ENCODE measurements around the gene RPL27. TPM values are rescaled to one million over a fixed set of nuclear protein-coding genes. Genes with fewer than 3 reads are reported as not detected.

RPL27 gene
- total RNA-seq, 1 experiment from 2014 or later = 547 TPM

DNA sequence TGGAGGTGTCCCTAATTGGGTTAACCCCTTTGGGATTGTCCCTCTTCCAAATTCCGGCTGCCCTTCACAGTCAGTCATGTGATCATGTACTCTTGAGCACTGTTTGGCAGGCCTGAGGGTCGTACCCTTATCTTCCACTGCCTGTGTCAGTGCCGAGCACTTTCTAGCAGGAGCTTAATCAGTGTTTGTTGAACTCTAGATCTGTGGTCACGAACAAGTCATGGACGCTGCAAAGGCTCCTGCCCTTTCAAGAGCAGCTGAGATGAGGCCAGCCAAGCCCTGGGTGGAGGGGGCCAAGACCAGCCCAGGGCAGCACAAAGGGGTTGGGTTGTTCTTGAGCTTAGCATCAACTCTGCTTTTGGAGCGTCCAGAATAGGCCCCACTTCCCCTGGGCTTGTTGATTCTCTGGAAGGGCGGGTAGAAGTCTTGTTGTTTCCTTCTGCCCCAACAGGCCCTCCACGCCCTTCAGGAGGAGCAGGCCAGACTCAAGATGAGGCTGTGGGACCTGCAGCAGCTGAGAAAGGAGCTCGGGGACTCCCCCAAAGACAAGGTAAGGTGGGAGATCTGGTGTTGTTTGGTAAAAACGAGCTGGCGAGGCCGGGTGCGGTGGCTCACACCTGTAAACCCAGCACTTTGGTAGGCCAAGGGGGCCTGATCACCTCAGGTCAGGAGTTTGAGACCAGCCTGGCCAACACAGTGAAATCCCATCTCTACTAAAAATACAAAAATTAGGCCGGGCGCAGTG is 13.7 kb downstream of the RPL27 start:
- intact Hi-C loops (cut with micrococcal nuclease; ENCODE audit: unreplicated experiment) = no loop called here
- no peaks in the 10 kb centered on the region for H3K4me1 ChIP-seq (ENCODE audit: insufficient read depth, low read length, poor library complexity, severe bottlenecking)
- CTCF ChIA-PET = no interaction called here
- no peaks in the 10 kb centered on the region for H3K9me3 ChIP-seq (ENCODE audit: low read depth, low read length, poor library complexity, severe bottlenecking)
- TF ChIP-seq, protein P1, sequence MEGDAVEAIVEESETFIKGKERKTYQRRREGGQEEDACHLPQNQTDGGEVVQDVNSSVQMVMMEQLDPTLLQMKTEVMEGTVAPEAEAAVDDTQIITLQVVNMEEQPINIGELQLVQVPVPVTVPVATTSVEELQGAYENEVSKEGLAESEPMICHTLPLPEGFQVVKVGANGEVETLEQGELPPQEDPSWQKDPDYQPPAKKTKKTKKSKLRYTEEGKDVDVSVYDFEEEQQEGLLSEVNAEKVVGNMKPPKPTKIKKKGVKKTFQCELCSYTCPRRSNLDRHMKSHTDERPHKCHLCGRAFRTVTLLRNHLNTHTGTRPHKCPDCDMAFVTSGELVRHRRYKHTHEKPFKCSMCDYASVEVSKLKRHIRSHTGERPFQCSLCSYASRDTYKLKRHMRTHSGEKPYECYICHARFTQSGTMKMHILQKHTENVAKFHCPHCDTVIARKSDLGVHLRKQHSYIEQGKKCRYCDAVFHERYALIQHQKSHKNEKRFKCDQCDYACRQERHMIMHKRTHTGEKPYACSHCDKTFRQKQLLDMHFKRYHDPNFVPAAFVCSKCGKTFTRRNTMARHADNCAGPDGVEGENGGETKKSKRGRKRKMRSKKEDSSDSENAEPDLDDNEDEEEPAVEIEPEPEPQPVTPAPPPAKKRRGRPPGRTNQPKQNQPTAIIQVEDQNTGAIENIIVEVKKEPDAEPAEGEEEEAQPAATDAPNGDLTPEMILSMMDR (conservative IDR thresholded peaks at IDR 0.05; ENCODE audit: low read depth, low read length) = no peak
- no peak for TF ChIP-seq EZH2 (IDR thresholded peaks at IDR 0.05; ENCODE audit: borderline replicate concordance, low read depth, low read length, poor library complexity, severe bottlenecking)
- H3K36me3 ChIP-seq (ENCODE audit: insufficient read depth, low read length, poor library complexity, severe bottlenecking) = no peaks in the 10 kb centered on the region
- POLR2A ChIA-PET (ENCODE audit: low non-redundant PET) = no interaction called here
- no TSS peak for BruUV-seq (replicated peaks)
- no peak for DNase-seq (ENCODE audit: low spot score)
- H3K4me3 ChIP-seq (ENCODE audit: low read depth, low read length, poor library complexity, severe bottlenecking) = no peak overlapping the region
- no peaks in the 10 kb centered on the region for H3K27me3 ChIP-seq (replicated peaks; ENCODE audit: insufficient read depth, low read depth, low read length, poor library complexity)
- no peak overlapping the region for H3K27ac ChIP-seq (ENCODE audit: low read depth, low read length, poor library complexity, severe bottlenecking)

DNA sequence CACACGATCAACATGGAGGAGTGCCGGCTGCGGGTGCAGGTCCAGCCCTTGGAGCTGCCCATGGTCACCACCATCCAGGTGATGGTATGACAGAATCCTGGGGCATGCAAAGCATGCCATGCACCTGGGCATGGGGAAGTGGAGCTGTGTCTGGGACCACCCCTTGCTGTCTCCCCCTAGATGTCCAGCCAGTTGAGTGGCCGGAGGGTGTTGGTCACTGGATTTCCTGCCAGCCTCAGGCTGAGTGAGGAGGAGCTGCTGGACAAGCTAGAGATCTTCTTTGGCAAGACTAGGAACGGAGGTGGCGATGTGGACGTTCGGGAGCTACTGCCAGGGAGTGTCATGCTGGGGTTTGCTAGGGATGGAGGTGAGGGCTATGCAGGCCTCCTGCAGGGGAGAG is 15.1 kb downstream of the RPL27 start:
- Histone ChIP-seq H3K9me3 (ENCODE audit: low read depth, low read length, poor library complexity, severe bottlenecking) (no peaks in the 10 kb centered on the region), H3K27me3 (replicated peaks; ENCODE audit: insufficient read depth, low read depth, low read length, poor library complexity) (no peaks in the 10 kb centered on the region), H3K4me3 (ENCODE audit: low read depth, low read length, poor library complexity, severe bottlenecking) (no peak overlapping the region), H3K27ac (ENCODE audit: low read depth, low read length, poor library complexity, severe bottlenecking) (no peak overlapping the region), H3K36me3 (ENCODE audit: insufficient read depth, low read length, poor library complexity, severe bottlenecking) (no peaks in the 10 kb centered on the region), H3K4me1 (ENCODE audit: insufficient read depth, low read length, poor library complexity, severe bottlenecking) (no peaks in the 10 kb centered on the region)
- ChIA-PET CTCF (no interaction called here), POLR2A (ENCODE audit: low non-redundant PET) (no interaction called here)
- no peak for DNase-seq (ENCODE audit: low spot score)
- TF ChIP-seq EZH2 (IDR thresholded peaks at IDR 0.05; ENCODE audit: borderline replicate concordance, low read depth, low read length, poor library complexity, severe bottlenecking) = no peak
- TF ChIP-seq, protein P1 (conservative IDR thresholded peaks at IDR 0.05; ENCODE audit: low read depth, low read length) = no peak
- BruUV-seq (replicated peaks) = no TSS peak
- intact Hi-C loops (cut with micrococcal nuclease; ENCODE audit: unreplicated experiment) = no loop called here

DNA sequence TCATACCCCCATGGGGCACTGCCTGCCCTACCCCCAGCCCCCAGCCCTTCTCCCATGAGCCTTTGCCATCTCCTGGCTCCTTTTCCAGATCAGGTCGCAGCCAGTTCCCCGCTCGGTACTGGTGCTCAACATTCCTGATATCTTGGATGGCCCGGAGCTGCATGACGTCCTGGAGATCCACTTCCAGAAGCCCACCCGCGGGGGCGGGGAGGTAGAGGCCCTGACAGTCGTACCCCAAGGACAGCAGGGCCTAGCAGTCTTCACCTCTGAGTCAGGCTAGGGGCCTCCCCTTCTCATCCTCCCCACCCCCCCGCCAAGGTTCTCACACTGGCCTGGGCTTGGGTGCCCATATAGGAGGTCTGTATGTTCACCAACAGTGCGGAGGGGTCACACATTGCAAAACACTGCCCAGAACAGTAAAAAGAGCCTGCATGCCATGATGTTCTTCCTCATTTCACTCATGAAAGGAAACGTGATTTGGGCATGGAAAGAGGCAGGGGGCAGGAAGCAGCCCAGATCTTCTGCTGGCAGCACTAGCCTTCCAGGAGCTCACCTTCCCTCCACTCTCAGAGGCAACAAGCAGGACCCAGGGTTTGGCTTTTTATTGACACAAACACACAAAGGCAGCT is 15.9 kb downstream of the RPL27 start:
- intact Hi-C loops (cut with micrococcal nuclease; ENCODE audit: unreplicated experiment) = no loop called here

More for the DNA sequence above, 15.9 kb downstream of the RPL27 start:
- ChIA-PET CTCF (no interaction called here), POLR2A (ENCODE audit: low non-redundant PET) (no interaction called here)
- DNase-seq (ENCODE audit: low spot score) = no peak
- TF ChIP-seq, protein P1 (conservative IDR thresholded peaks at IDR 0.05; ENCODE audit: low read depth, low read length) = no peak
- no peak for TF ChIP-seq EZH2 (IDR thresholded peaks at IDR 0.05; ENCODE audit: borderline replicate concordance, low read depth, low read length, poor library complexity, severe bottlenecking)
- Histone ChIP-seq H3K27ac (ENCODE audit: low read depth, low read length, poor library complexity, severe bottlenecking) (no peak overlapping the region), H3K27me3 (replicated peaks; ENCODE audit: insufficient read depth, low read depth, low read length, poor library complexity) (no peaks in the 10 kb centered on the region), H3K36me3 (ENCODE audit: insufficient read depth, low read length, poor library complexity, severe bottlenecking) (no peaks in the 10 kb centered on the region), H3K4me3 (ENCODE audit: low read depth, low read length, poor library complexity, severe bottlenecking) (no peak overlapping the region), H3K9me3 (ENCODE audit: low read depth, low read length, poor library complexity, severe bottlenecking) (no peaks in the 10 kb centered on the region), H3K4me1 (ENCODE audit: insufficient read depth, low read length, poor library complexity, severe bottlenecking) (no peaks in the 10 kb centered on the region)
- BruUV-seq (replicated peaks) = no TSS peak

All from A673 (cell line).